H1 (cell line): ENCODE results near the gene SIGLEC7. TPM values are rescaled to one million over a fixed set of nuclear protein-coding genes. Genes with fewer than 3 reads are reported as not detected.

ENCODE experiments used
- RXRA ChIP-seq: IDR thresholded peaks from 2 replicates; pipeline ENCODE4 v1.6.1; 2011; ENCODE audit warnings: low read depth, mild to moderate bottlenecking, low read length, moderate library complexity; ENCODE audit not compliant: insufficient read depth
- polyA plus RNA-seq, 7 experiments: library from polyadenylated mRNA; depleted of rRNA in 3 of 7; stranded (reverse) in 5 of 7; unstranded in 2 of 7; fragments of >200 nt in 5 of 7; fragments of 200-250 nt in 2 of 7; gene quantifications; 1 replicate in 5 of 7; 2 replicates in 1 of 7; 4 replicates in 1 of 7; pipeline versions ENCODE4 v1.2.1 to v1.2.3, GENCODE V29; 2011 to 2013; ENCODE audit warnings: missing spikeins in 2 of 7, mixed read lengths in 2 of 7
- total RNA-seq: library from RNA; stranded (reverse); fragmentation: NEBNext Ultra II Directional; extraction: Animal tissue kit (Norgen Biotek cat#: 25700); gene quantifications from 2 replicates; pipeline ENCODE4 v1.2.1, GENCODE V29; 2021

The SIGLEC7 gene
- total and polyA plus RNA-seq, 2 of the 8 experiments (the other 6 are each of a cell fraction or from before 2014, with no cell fraction given) = not detected

- TF ChIP-seq RXRA = no peak
Measured at GRCh38 chr19:51172223-51172622, 30.1 kb downstream of the SIGLEC7 start (continued).
